Measurements from ENCODE around the gene EN2.

The EN2 gene

DNA sequence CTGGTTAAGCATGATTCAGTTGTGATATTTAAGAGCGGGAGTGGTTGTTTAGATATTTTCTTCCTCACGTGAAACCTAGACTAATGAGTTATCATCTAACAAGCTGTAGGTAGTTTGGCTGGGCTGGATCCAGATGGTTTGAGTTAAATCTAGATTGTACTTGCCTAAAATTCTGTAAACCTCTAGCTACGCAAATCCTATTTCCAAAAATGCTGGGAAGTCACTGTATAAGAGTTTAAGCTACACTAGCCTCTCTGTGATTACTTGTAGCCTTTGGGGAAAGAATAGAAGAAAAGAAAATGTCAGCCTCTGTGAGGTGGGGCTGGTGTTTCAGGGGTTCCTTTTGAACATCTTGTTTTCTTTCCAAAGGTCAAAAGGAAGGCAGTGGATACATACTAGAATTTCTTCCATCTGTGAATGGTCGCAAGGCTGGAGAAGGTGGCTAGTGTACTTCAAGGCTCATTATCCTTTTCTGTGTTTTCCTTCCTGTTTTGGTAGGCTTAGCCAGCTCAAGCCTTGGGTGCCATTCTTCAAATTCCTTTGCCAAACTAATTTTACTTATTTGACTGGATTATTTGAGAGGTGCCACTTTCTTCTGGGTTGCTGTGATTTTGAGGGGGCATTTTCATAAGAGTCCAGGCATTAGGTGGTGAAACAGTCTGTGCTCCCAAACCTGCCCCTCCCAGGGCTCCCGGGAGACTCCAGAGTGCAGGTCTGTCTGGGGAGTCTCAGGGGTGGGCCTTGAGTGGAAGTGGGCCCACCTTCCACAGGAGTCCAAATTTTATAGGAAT lies 5.2 kb upstream of the EN2 start:
- no peak for TF ChIP-seq TEAD4 (IDR thresholded peaks at IDR 0.05)

DNA sequence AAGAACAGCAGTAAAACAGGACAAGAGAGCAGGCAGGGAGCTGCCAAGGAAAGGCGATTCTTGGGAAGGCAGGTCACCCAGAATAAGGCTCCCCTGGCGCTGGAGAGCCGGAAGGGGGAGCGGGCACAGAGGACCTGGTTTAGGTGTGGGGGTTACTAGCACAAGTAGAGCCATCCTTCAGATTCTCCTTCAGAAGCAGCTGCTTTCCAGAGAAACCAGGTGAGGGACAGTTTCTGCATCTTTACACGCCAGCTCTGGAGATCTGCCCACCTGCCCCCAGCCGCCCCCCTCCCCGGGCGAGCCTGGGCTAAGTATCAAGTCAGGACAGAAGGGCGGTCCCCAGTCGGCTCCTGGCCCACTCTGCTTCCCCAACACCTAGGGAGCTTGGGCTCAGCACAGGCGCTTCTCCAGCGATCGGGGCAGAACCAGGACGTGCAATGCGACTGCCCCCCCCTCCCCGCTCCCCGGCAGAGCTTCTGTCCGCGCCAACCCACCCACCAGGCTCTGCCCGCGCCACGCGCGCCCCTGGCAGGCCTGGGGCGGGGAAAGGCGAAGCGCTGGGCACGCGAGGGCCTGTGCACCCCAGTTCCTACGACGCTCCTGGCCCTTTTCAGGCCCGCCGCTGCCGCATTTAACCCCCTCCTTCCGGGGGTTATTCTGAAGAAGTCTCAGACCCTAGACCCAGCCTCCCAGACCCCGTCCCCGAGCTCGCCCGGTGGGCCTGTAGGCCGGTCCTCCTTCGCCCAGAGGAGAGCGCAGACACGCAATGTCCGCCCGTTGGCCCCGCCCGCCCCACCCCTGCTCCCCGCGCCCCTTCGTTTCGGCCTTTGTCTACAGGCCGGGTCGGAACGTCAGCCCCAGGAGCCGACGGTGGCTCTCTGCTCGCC lies 4.4 kb upstream of the EN2 start:
- TF ChIP-seq FOXM1 (IDR thresholded peaks at IDR 0.05; ENCODE audit: borderline replicate concordance, low read depth), result no peak
- TF ChIP-seq TCF12 (IDR thresholded peaks at IDR 0.05; ENCODE audit: low read depth), result no peak
- TF ChIP-seq, protein P1, sequence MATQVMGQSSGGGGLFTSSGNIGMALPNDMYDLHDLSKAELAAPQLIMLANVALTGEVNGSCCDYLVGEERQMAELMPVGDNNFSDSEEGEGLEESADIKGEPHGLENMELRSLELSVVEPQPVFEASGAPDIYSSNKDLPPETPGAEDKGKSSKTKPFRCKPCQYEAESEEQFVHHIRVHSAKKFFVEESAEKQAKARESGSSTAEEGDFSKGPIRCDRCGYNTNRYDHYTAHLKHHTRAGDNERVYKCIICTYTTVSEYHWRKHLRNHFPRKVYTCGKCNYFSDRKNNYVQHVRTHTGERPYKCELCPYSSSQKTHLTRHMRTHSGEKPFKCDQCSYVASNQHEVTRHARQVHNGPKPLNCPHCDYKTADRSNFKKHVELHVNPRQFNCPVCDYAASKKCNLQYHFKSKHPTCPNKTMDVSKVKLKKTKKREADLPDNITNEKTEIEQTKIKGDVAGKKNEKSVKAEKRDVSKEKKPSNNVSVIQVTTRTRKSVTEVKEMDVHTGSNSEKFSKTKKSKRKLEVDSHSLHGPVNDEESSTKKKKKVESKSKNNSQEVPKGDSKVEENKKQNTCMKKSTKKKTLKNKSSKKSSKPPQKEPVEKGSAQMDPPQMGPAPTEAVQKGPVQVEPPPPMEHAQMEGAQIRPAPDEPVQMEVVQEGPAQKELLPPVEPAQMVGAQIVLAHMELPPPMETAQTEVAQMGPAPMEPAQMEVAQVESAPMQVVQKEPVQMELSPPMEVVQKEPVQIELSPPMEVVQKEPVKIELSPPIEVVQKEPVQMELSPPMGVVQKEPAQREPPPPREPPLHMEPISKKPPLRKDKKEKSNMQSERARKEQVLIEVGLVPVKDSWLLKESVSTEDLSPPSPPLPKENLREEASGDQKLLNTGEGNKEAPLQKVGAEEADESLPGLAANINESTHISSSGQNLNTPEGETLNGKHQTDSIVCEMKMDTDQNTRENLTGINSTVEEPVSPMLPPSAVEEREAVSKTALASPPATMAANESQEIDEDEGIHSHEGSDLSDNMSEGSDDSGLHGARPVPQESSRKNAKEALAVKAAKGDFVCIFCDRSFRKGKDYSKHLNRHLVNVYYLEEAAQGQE (IDR thresholded peaks at IDR 0.05; ENCODE audit: low read depth), result no peak
- no peak for TF ChIP-seq TAF1 (IDR thresholded peaks at IDR 0.05; ENCODE audit: low read depth)
- no peak for TF ChIP-seq YY1 (IDR thresholded peaks at IDR 0.05; ENCODE audit: low read depth)
- no peak for TF ChIP-seq ZBTB7A (IDR thresholded peaks at IDR 0.05; ENCODE audit: low read depth)

DNA sequence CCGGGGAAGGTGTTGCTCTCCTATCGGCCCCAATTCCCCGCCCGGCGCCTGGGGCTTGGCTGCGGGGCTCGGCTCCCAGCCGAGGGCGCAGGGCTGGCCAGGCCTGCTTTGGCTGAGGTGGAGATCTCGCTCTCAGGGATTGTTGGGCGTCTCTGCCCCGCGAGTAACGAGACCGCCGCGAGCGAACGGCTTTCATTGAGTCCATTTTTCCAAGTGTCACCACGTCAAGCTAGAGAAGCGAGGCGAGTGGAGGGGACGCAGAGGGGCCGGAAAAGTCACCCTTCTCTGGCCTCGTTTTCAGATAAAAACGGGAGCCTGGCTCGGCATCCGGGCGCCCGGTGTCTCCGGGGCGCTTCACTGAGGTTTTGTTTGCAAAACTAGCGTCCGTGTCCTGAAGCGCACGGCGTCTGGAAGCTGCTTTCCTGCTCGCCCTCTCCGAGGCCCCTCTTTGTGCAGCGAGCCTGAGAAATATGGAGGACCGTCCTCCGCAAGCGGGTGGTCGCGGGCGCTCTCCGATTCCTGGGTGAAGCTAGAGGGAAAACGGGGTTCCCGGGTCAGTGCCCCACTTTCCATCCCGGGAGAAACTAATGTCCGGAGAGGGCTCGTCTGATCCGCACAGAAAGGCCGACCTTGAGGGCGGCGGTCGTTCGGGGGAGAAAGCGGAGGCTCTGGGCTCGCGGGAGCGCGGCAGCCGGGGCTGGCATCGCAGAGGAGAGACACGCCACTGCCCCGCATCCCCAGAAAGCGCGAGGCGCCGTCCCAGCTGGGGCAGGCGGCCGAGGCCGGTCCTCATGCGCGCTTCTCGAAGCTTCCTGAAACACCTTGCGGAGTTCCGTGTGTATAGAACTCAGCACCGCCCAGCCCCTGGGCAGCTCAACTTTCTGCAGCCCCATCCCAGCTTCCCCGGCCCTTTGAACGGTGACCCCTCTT lies 3.5 kb upstream of the EN2 start:
- TF ChIP-seq CEBPB (IDR thresholded peaks at IDR 0.05) (no peak), TEAD4 (IDR thresholded peaks at IDR 0.05) (no peak), YY1 (IDR thresholded peaks at IDR 0.05; ENCODE audit: low read depth) (no peak), FOXM1 (IDR thresholded peaks at IDR 0.05; ENCODE audit: borderline replicate concordance, low read depth) (no peak), NFIC (IDR thresholded peaks at IDR 0.05) (no peak), TCF12 (IDR thresholded peaks at IDR 0.05; ENCODE audit: low read depth) (no peak), RAD21 (IDR thresholded peaks at IDR 0.05; ENCODE audit: low read depth) (no peak), CREB1 (IDR thresholded peaks at IDR 0.05; ENCODE audit: low read depth) (no peak), ZBTB7A (IDR thresholded peaks at IDR 0.05; ENCODE audit: low read depth) (no peak), TAF1 (IDR thresholded peaks at IDR 0.05; ENCODE audit: low read depth) (no peak), EP300 (IDR thresholded peaks at IDR 0.05; ENCODE audit: borderline replicate concordance) (no peak), EGR1 (IDR thresholded peaks at IDR 0.05) (no peak)
- TF ChIP-seq, protein P2, sequence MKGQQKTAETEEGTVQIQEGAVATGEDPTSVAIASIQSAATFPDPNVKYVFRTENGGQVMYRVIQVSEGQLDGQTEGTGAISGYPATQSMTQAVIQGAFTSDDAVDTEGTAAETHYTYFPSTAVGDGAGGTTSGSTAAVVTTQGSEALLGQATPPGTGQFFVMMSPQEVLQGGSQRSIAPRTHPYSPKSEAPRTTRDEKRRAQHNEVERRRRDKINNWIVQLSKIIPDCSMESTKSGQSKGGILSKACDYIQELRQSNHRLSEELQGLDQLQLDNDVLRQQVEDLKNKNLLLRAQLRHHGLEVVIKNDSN (IDR thresholded peaks at IDR 0.05), result no peak
- TF ChIP-seq, protein P3, sequence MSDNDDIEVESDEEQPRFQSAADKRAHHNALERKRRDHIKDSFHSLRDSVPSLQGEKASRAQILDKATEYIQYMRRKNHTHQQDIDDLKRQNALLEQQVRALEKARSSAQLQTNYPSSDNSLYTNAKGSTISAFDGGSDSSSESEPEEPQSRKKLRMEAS (IDR thresholded peaks at IDR 0.05), result no peak
- TF ChIP-seq, protein P1 (IDR thresholded peaks at IDR 0.05; ENCODE audit: low read depth), result no peak

DNA sequence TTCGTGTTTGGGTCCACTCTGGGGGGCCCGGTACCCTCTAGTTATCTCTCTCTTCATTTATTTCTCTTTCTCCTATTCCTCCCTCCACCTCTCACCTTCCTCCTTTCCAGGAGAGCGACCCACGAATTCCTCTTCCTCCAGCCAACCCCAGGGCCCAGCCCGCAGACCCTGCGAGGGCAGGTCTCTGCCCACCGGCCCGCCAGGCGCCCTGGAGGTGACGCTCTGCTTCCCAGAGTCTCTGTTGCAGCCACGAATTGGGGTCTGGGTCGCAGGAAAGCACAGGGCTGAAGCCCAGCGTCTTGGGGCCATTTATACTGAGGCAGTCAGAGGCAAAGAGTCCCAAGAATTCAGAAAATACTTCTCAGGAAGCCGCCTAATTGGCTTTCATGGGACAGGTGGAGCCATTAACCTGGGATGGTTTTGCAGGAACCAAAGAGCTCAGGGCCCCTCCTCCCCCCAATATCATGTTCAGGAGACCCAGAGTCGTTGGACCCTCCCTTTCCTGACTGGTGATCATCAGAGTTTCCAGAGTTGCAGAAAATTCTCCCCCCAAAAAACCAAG lies 2.7 kb upstream of the EN2 start:
- no peak for TF ChIP-seq ZBTB7A (IDR thresholded peaks at IDR 0.05; ENCODE audit: low read depth)
- TF ChIP-seq, protein P1 (IDR thresholded peaks at IDR 0.05; ENCODE audit: low read depth), result no peak
- no peak for TF ChIP-seq NFIC (IDR thresholded peaks at IDR 0.05)
- TF ChIP-seq YY1 (IDR thresholded peaks at IDR 0.05; ENCODE audit: low read depth), result no peak
- no peak for TF ChIP-seq FOXM1 (IDR thresholded peaks at IDR 0.05; ENCODE audit: borderline replicate concordance, low read depth)
- TF ChIP-seq, protein P2 (IDR thresholded peaks at IDR 0.05), result no peak
- no peak for TF ChIP-seq TEAD4 (IDR thresholded peaks at IDR 0.05)
- no peak for TF ChIP-seq CEBPB (IDR thresholded peaks at IDR 0.05)
- TF ChIP-seq RAD21 (IDR thresholded peaks at IDR 0.05; ENCODE audit: low read depth), result no peak

Measured in Ishikawa (cell line).